Measurements from ENCODE around the gene OR4D2. TPM values are rescaled to one million over a fixed set of nuclear protein-coding genes. Genes with fewer than 3 reads are reported as not detected.

Gene OR4D2
- total RNA-seq, 3 donors from 2014 or later: not detected

GRCh38 chr17:58219789-58220183 lies 53.0 kb downstream of the OR4D2 start:
- Histone ChIP-seq H3K4me1 (no peaks in the 10 kb centered on the region), H3K9me3 (no peaks in the 10 kb centered on the region), H3K27ac (peak overlapping the region; percentile 90 to 91), H3K36me3 (no peaks in the 10 kb centered on the region), H3K4me3 (peak overlapping the region; percentile 65 to 87 (median 81)), H3K27me3 (peaks cover 0 to 3% of the 10 kb centered on the region in 2 donors)
- DNase-seq (ENCODE audit: low spot score in 2 of 2): no peak
- no peak for TF ChIP-seq POLR2AphosphoS5 (IDR thresholded peaks at IDR 0.05)
- no peak for TF ChIP-seq CTCF (IDR thresholded peaks at IDR 0.05)
- TF ChIP-seq POLR2A (IDR thresholded peaks at IDR 0.05): no peak
- intact Hi-C loops (cut with DNase I; ENCODE audit: low total_unique reads): no loop called here

Other genes starting within 250 kb of the OR4D2 start
- 10 to 100 TPM; 13.0 to 18.0 (median 14.5) TPM for gene CUEDC1, start 211.6 kb upstream of the OR4D2 start, total RNA-seq
- gene VEZF1, start 178.7 kb upstream of the OR4D2 start, total RNA-seq: 10 to 100 TPM; 55.5 to 76.5 (median 66.9) TPM
- gene SRSF1, start 159.7 kb upstream of the OR4D2 start, total RNA-seq: 100 to 1,000 TPM; 176 to 202 (median 185) TPM
- 10 to 100 TPM; 18.4 to 20.3 (median 19.7) TPM for gene DYNLL2, start 83.6 kb upstream of the OR4D2 start, total RNA-seq
- not detected for gene OR4D1, start 18.6 kb upstream of the OR4D2 start, total RNA-seq
- gene EPX, start 25.7 kb downstream of the OR4D2 start, total RNA-seq: not detected
- 10 to 100 TPM in 2 of 3 donors, 1 to 10 TPM in 1; 8.0 to 21.1 (median 15.1) TPM for gene MKS1, start 52.3 kb downstream of the OR4D2 start, total RNA-seq
- gene LPO, start 71.6 kb downstream of the OR4D2 start, total RNA-seq: under 1 TPM in 1 of 3 donors, not detected in 2; 0.29 TPM
- under 1 TPM in 1 of 3 donors, not detected in 2; 0.16 TPM for gene MPO, start 114.0 kb downstream of the OR4D2 start, total RNA-seq
- gene TSPOAP1, start 161.8 kb downstream of the OR4D2 start, total RNA-seq: 10 to 100 TPM in 2 of 3 donors, 1 to 10 TPM in 1; 2.6 to 42.1 (median 26.9) TPM
- gene SUPT4H1, start 185.2 kb downstream of the OR4D2 start, total RNA-seq: 10 to 100 TPM; 46.4 to 61.6 (median 48.2) TPM